Smooth muscle cell (in vitro differentiated cells): ENCODE data around the gene RHNO1. TPM values are rescaled to one million over a fixed set of nuclear protein-coding genes. Genes with fewer than 3 reads are reported as not detected.

Experiments used
- DNase-seq: peaks from one replicate; lab custom pipeline; 2025; ENCODE audit not compliant: unreplicated experiment; lab: John Stamatoyannopoulos, UW
- H2AFZ ChIP-seq: fragments of 200-600 bp; sonication (generic); 2 replicates; pipeline ENCODE4 v1.6.0; 2016; ENCODE audit warnings: antibody characterized with exemption, low read depth, mild to moderate bottlenecking
- H3F3A ChIP-seq: fragments of 200-600 bp; sonication (generic); 2 replicates; pipeline ENCODE4 v1.6.0; 2017; ENCODE audit warnings: antibody characterized with exemption, low read depth
- H3K27ac ChIP-seq: fragments of 200-600 bp; sonication (generic); 2 replicates; pipeline ENCODE4 v1.5.1; 2016; ENCODE audit warnings: low read depth, mild to moderate bottlenecking
- H3K27me3 ChIP-seq: fragments of 200-600 bp; sonication (generic); 2 replicates; pipeline ENCODE4 v1.6.1; 2016; ENCODE audit warnings: low read depth, mild to moderate bottlenecking
- H3K36me3 ChIP-seq: fragments of 200-600 bp; sonication (generic); 2 replicates; pipeline ENCODE4 v1.5.1; 2016; ENCODE audit warnings: low read depth
- H3K4me1 ChIP-seq: fragments of 200-600 bp; sonication (generic); 2 replicates; pipeline ENCODE4 v1.5.1; 2016; ENCODE audit warnings: low read depth
- H3K4me2 ChIP-seq: fragments of 200-600 bp; sonication (generic); 2 replicates; pipeline ENCODE4 v1.6.0; 2016; ENCODE audit warnings: mild to moderate bottlenecking
- H3K4me3 ChIP-seq: fragments of 200-600 bp; sonication (generic); 2 replicates; pipeline ENCODE4 v1.5.1; 2016; ENCODE audit warnings: mild to moderate bottlenecking
- H3K79me2 ChIP-seq: fragments of 200-600 bp; sonication (generic); 2 replicates; pipeline ENCODE4 v1.6.0; 2016; ENCODE audit warnings: low read depth, mild to moderate bottlenecking
- H3K9ac ChIP-seq: fragments of 200-600 bp; sonication (generic); 2 replicates; pipeline ENCODE4 v1.6.0; 2016; ENCODE audit warnings: low read depth
- H3K9me3 ChIP-seq: fragments of 200-600 bp; sonication (generic); replicated peaks from 2 replicates; pipeline ENCODE4 v1.5.1; 2016; ENCODE audit warnings: low read depth
- H4K20me1 ChIP-seq: fragments of 200-600 bp; sonication (generic); 2 replicates; pipeline ENCODE4 v1.6.0; 2016; ENCODE audit warnings: low read depth
- CTCF ChIP-seq: fragments of 200-600 bp; sonication (generic); IDR thresholded peaks from 2 replicates; pipeline ENCODE4 v1.5.1; 2017; ENCODE audit warnings: borderline replicate concordance, mild to moderate bottlenecking, antibody characterized with exemption; ENCODE audit not compliant: insufficient read depth, poor library complexity, severe bottlenecking
- WGBS: methylation state at CpG from one replicate; pipeline ENCODE4 v1.1.7; 2016; ENCODE audit warnings: low lambda C conversion rate; 5-methylcytosine and 5-hydroxymethylcytosine counted together
- polyA plus RNA-seq: library from polyadenylated mRNA; unstranded; fragments of >200 nt; fragmentation: Nextera tagmentation; extraction: Ambion mirVana; gene quantifications from 2 replicates; pipeline ENCODE4 v1.2.1, GENCODE V29; 2016
- total RNA-seq: library from RNA; depleted of rRNA; stranded (reverse); fragments of >200 nt; gene quantifications from 2 replicates; pipeline ENCODE4 v1.2.3, GENCODE V29; 2014

Gene RHNO1
- total and polyA plus RNA-seq, 2 experiments from 2014 or later: 22.6 to 29.7 TPM

DNA sequence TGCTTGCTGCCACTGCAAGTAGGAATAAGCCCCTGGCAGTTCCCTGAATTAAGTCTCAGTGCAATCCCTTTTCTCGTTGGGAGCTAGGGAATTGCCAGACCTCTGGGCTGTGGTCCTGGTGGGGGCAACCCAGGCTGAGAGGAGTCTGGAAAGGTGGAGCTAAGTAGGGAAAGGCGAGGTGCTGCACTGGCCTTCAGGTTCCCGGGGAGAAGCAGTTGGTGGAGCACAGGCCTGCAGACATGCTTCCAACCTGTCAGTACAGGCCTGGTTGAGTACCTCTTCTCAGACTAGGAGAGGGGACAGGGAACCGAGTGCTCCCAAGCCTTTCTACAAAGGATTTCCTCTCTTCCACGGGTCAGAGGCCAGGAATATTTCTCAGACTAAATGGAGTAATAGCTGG lies 43.7 kb upstream of the RHNO1 start:
- Histone ChIP-seq H3K9ac (no peak overlapping the region), H4K20me1 (no peaks in the 10 kb centered on the region), H3F3A (no peaks in the 10 kb centered on the region), H3K79me2 (no peaks in the 10 kb centered on the region), H3K27me3 (no peaks in the 10 kb centered on the region), H3K9me3 (no peaks in the 10 kb centered on the region), H3K36me3 (no peaks in the 10 kb centered on the region), H3K4me2 (peak overlapping the region; percentile 51), H2AFZ (no peak overlapping the region), H3K4me1 (peaks cover 11% of the 10 kb centered on the region), H3K4me3 (no peak overlapping the region), H3K27ac (peak overlapping the region; percentile 4)
- DNase-seq: no peak
- 79% methylated on average over 5 of the region's 5 CpGs for WGBS
- TF ChIP-seq CTCF: no peak

GRCh38 chr12:2833810-2834209 lies 43.2 kb upstream of the RHNO1 start:
- H3K27me3 ChIP-seq: no peaks in the 10 kb centered on the region
- H3K4me2 ChIP-seq: peak overlapping the region; percentile 51

DNA sequence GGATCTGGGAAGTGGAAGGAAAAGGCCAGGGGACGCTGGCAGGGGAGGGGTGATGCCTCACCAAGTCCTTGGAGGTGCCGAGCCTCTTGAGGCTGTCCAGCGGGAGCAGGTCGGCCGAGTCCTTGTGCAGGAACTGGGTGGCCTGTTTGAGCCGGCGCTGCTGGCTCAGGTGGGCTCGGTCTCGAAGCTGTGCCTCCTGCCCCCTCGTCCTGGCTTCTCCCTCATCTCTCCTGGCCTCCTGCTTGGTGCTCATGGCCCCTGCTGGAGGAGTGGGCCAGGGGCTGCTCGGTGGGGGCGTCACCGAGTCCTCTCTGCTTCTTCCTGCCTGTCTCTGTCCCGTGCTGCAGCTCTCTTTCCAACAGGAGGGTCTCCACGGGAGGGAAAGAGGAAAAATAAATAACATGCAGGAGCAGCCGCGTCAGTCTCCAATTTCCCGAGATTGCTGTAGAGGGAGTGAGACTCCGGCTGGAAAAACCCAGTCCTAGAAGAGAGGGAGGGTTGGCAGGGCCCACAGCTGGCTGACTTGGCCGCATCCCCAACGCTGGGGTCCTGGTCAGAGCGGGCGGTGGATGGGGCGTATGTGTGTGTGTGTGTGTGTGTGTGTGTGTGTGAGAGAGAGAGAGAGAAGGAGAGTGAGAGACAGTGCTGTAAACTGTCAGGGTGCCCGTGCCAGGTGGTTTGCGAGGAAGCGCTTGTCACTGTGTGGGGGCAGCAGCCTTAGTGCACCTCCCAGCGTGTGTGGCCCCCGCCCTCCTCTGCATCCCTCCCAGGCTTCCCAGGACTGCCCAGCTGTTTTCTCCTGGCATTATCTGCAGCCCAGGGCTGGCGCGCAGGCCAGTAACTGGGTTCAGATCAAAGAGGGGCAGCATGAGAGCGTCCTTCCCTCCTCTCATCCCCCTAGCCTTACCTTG lies 42.2 kb upstream of the RHNO1 start, which contains the start of gene NRIP2:
TSS of gene NRIP2 (minus strand) at position 455 of the 911 bp plus-strand sequence. CDS start at position 403, 52 bp downstream.
- Histone ChIP-seq H4K20me1 (no peaks in the 10 kb centered on the region), H3K9me3 (no peaks in the 10 kb centered on the region), H3F3A (no peaks in the 10 kb centered on the region), H3K4me3 (no peak within 1 kb of the TSS), H2AFZ (no peak within 1 kb of the TSS), H3K4me2 (peak within 1 kb of the TSS; percentile 51), H3K4me1 (peaks cover 11% of the 10 kb centered on the region), H3K27me3 (no peaks in the 10 kb centered on the region), H3K9ac (no peak within 1 kb of the TSS), H3K27ac (no peak within 1 kb of the TSS), H3K79me2 (no peaks in the 10 kb centered on the region), H3K36me3 (no peaks in the 10 kb centered on the region)
- 59% methylated on average over 27 of the region's 32 CpGs for WGBS
- TF ChIP-seq CTCF: no peak
- peak; percentile 21 for DNase-seq

More at GRCh38 chr12:2833810-2834209, 43.2 kb upstream of the RHNO1 start:
- 59% methylated on average over 9 of the region's 9 CpGs for WGBS
- H3K4me3 ChIP-seq: no peak overlapping the region
- no peaks in the 10 kb centered on the region for H3K9me3 ChIP-seq
- no peaks in the 10 kb centered on the region for H3K79me2 ChIP-seq
- H2AFZ ChIP-seq: no peak overlapping the region
- H3K4me1 ChIP-seq: peaks cover 11% of the 10 kb centered on the region
- H3K9ac ChIP-seq: no peak overlapping the region
- H3F3A ChIP-seq: no peaks in the 10 kb centered on the region
- no peaks in the 10 kb centered on the region for H4K20me1 ChIP-seq
- TF ChIP-seq CTCF: no peak
- H3K36me3 ChIP-seq: no peaks in the 10 kb centered on the region
- peak overlapping the region; percentile 4 for H3K27ac ChIP-seq
- DNase-seq: no peak
